Esophagus muscularis mucosa (tissue), 4 donors: Measurements from ENCODE around the gene MTREX. TPM values are rescaled to one million over a fixed set of nuclear protein-coding genes. Genes with fewer than 3 reads are reported as not detected.

Experiments
- DNase-seq: peaks from one replicate; pipeline ENCODE4 v3.0.0-alpha.2; 2017; ENCODE audit errors: extremely low spot score
- H3K27ac ChIP-seq, 4 donors: fragments of 200-600 bp; sonication (generic); replicated peaks in 1 of 4; 1 replicate in 3 of 4; 2 replicates in 1 of 4; pipeline ENCODE4 v1.5.1; 2016 to 2019; ENCODE audit warnings: mild to moderate bottlenecking in 1 of 4
- H3K27me3 ChIP-seq, 4 donors: fragments of 200-600 bp; sonication (generic); one replicate each; pipeline versions ENCODE4 v1.5.1 to v1.6.0; 2016 to 2019
- H3K36me3 ChIP-seq, 4 donors: fragments of 200-600 bp; sonication (generic); one replicate each; pipeline ENCODE4 v1.5.1; 2016 to 2019
- H3K4me1 ChIP-seq, 4 donors: fragments of 200-600 bp; sonication (generic); one replicate each; pipeline ENCODE4 v1.5.1; 2016 to 2019
- H3K4me3 ChIP-seq, 4 donors: fragments of 200-600 bp; sonication (generic); 1 replicate in 2 of 4; 2 replicates in 2 of 4; pipeline ENCODE4 v1.5.1; 2016 to 2019; ENCODE audit warnings: mild to moderate bottlenecking in 4 of 4, moderate library complexity in 1 of 4
- H3K9me3 ChIP-seq, 4 donors: fragments of 200-600 bp; sonication (generic); 1 replicate in 3 of 4; 2 replicates in 1 of 4; pipeline ENCODE4 v1.5.1; 2016 to 2019
- EP300 ChIP-seq: sonication (generic); formaldehyde crosslinking; IDR thresholded peaks from one replicate; pipeline ENCODE4 v1.6.1; 2017; ENCODE audit warnings: antibody characterized with exemption
- POLR2A ChIP-seq: fragments of 450-650 bp; IDR thresholded peaks from one replicate; pipeline ENCODE4 v1.6.1; 2017; ENCODE audit warnings: antibody characterized with exemption, moderate library complexity, mild to moderate bottlenecking, low read depth
- POLR2AphosphoS5 ChIP-seq, 2 donors: sonication (generic); formaldehyde crosslinking; IDR thresholded peaks; one replicate each; pipeline ENCODE4 v1.6.1; 2017; ENCODE audit warnings: antibody characterized with exemption in 2 of 2
- WGBS: methylation state at CpG from one replicate; pipeline ENCODE4 v1.1.5; 2018; 5-methylcytosine and 5-hydroxymethylcytosine counted together
- intact Hi-C: fragments of 100-400 bp; cut with DNase I; formaldehyde crosslinking; loops from one replicate; pipeline ENCODE4 v1.15.1; 2023
- total RNA-seq, 4 donors: library from RNA; depleted of rRNA; stranded (reverse); fragments of >200 nt; gene quantifications; one replicate each; pipeline versions ENCODE4 v1.1.0 to v1.2.1, GENCODE V29; 2016
- TF ChIP-seq, protein P1 (sequence below), 3 experiments: fragments of 200-600 bp in 2 of 3; fragments of 450-650 bp in 1 of 3; sonication (generic) in 2 of 3; IDR thresholded peaks; one replicate each; pipeline ENCODE4 v1.5.1; 2017 to 2019; ENCODE audit warnings: antibody characterized with exemption in 3 of 3, mild to moderate bottlenecking in 2 of 3, moderate library complexity in 1 of 3

The MTREX gene
- total RNA-seq, 4 donors from 2014 or later: 53.7 to 64.0 (median 62.3) TPM

GRCh38 chr5:55370291-55370925 is 62.6 kb downstream of the MTREX start:
- no peak for TF ChIP-seq POLR2A
- no peak for TF ChIP-seq POLR2AphosphoS5 (IDR thresholded peaks at IDR 0.05)
- TF ChIP-seq, protein P1, sequence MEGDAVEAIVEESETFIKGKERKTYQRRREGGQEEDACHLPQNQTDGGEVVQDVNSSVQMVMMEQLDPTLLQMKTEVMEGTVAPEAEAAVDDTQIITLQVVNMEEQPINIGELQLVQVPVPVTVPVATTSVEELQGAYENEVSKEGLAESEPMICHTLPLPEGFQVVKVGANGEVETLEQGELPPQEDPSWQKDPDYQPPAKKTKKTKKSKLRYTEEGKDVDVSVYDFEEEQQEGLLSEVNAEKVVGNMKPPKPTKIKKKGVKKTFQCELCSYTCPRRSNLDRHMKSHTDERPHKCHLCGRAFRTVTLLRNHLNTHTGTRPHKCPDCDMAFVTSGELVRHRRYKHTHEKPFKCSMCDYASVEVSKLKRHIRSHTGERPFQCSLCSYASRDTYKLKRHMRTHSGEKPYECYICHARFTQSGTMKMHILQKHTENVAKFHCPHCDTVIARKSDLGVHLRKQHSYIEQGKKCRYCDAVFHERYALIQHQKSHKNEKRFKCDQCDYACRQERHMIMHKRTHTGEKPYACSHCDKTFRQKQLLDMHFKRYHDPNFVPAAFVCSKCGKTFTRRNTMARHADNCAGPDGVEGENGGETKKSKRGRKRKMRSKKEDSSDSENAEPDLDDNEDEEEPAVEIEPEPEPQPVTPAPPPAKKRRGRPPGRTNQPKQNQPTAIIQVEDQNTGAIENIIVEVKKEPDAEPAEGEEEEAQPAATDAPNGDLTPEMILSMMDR (IDR thresholded peaks at IDR 0.05): no peak
- no peak for TF ChIP-seq EP300
- intact Hi-C loops: no loop called here
- Histone ChIP-seq H3K4me1 (no peaks in the 10 kb centered on the region), H3K27ac (no peak overlapping the region), H3K27me3 (no peaks in the 10 kb centered on the region), H3K9me3 (no peaks in the 10 kb centered on the region), H3K4me3 (no peak overlapping the region), H3K36me3 (peaks cover 15 to 74% (median 56%) of the 10 kb centered on the region in 4 donors)
- 93% methylated on average over 1 of the region's 1 CpG for WGBS
- DNase-seq: no peak

GRCh38 chr5:55371145-55371544 is 63.4 kb downstream of the MTREX start:
- WGBS: 95% methylated on average over 1 of the region's 1 CpG
- TF ChIP-seq EP300 (no peak), POLR2A (no peak), POLR2AphosphoS5 (IDR thresholded peaks at IDR 0.05) (no peak)
- TF ChIP-seq, protein P1 (IDR thresholded peaks at IDR 0.05): no peak
- DNase-seq: no peak
- intact Hi-C loops: no loop called here
- Histone ChIP-seq H3K27ac (no peak overlapping the region), H3K4me1 (no peaks in the 10 kb centered on the region), H3K4me3 (no peak overlapping the region), H3K36me3 (peaks cover 15 to 71% (median 59%) of the 10 kb centered on the region in 4 donors), H3K27me3 (no peaks in the 10 kb centered on the region), H3K9me3 (no peaks in the 10 kb centered on the region)

DNA sequence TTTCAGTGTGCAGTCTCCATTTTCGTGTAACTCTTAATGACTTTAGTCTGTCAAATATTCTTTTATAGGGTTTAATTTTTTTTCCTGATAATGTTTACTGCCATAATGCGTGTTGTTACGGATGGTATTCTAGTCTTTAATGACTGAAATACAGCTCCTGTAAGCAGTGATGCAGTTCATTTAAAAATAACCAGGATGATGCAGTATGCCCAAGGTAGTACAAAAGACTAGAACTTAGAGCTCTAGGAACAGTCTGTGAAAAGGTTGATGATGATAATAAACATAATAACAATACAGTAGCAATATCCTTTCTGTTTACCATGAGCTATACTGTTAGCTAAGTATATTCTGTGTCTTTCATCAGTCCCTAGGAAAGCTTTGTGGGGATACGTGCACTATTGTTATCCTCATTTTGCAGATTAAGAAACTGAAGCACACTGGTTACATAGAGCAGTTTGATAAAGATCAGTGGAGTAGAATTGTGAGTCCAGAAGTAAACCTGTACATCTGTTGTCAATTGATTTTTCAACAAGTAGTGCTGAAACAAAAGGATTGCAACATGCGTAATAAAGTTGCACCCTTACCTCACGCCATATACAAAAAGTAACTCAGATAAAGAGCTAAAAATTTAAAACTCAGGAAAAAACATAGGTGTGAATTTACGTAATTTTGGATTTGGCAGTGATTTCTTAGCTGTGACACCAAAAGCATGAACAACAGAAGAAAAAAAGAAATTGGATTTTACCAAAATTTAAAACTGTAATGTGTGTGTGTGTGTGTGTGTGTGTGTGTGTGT is 64.5 kb downstream of the MTREX start:
- intact Hi-C loops: no loop called here
- Histone ChIP-seq H3K4me1 (no peaks in the 10 kb centered on the region), H3K27me3 (no peaks in the 10 kb centered on the region), H3K36me3 (peaks cover 8 to 70% (median 50%) of the 10 kb centered on the region in 4 donors), H3K4me3 (no peak overlapping the region), H3K27ac (no peak overlapping the region), H3K9me3 (no peaks in the 10 kb centered on the region)
- DNase-seq: no peak
- 99% methylated on average over 7 of the region's 7 CpGs for WGBS
- TF ChIP-seq EP300 (no peak), POLR2A (no peak), POLR2AphosphoS5 (IDR thresholded peaks at IDR 0.05) (no peak)
- TF ChIP-seq, protein P1 (IDR thresholded peaks at IDR 0.05): no peak

DNA sequence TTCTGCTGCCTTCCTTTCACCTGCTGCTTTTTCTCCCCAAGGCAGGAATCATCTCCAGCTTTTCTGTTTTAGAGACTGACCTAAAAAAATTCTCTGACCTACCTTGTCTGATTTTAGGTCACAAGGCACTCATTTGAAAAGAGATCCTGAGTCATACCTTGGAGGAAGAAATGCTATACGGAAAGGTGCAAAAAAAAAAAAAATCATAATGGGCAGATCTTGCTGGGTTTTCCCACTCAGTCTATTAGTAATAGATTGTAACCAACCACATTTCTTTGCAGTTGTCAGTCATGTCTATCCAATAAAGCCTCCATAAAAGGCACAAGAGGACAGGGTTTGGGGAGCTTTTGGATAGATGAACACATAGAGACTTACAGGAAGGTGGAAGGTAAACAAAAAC is 70.0 kb downstream of the MTREX start:
- WGBS: 84% methylated on average over 1 of the region's 1 CpG
- no peaks in the 10 kb centered on the region for H3K27me3 ChIP-seq
- no peak overlapping the region for H3K27ac ChIP-seq
- peaks cover 7 to 63% (median 38%) of the 10 kb centered on the region in 4 donors for H3K36me3 ChIP-seq
- DNase-seq: no peak
- peaks cover 0 to 4% (median 0%) of the 10 kb centered on the region in 4 donors for H3K9me3 ChIP-seq
- no peaks in the 10 kb centered on the region for H3K4me1 ChIP-seq
- no peak overlapping the region for H3K4me3 ChIP-seq
- TF ChIP-seq, protein P1 (IDR thresholded peaks at IDR 0.05): no peak
- no peak for TF ChIP-seq POLR2AphosphoS5 (IDR thresholded peaks at IDR 0.05)
- TF ChIP-seq EP300: no peak
- TF ChIP-seq POLR2A: no peak
- intact Hi-C loops: no loop called here
